ENCODE results near the gene PGAP1.

DNA sequence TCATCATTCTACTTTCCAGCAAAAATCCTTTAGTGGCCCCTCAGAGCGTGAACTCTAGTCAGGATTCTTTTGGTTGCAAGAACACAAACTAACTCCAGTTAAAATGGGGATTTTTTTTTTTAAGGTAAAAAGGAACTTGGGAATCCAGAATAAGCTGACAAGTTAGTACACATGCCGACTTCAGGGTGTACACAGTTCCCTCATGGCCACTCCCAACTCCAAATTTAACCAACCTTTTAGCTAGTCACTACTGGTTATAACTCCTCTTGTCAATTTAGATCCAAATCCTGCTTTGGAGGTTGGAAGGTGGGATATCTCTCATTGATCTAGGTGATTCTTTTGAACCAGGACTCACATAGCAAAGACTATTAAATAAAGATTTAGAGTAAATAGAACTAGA, 5.0 kb upstream of the PGAP1 start:
- TF ChIP-seq SP1 (IDR thresholded peaks at IDR 0.05; ENCODE audit: low read depth) (no peak), CTCF (IDR thresholded peaks at IDR 0.05 in 2 of 3, conservative IDR thresholded peaks at IDR 0.05 in 1 of 3; ENCODE audit: borderline replicate concordance in 1 of 3, insufficient read depth in 1 of 3, low read depth in 2 of 3, low read length in 2 of 3) (no peak), MAX (IDR thresholded peaks at IDR 0.05) (no peak), FOSL1 (IDR thresholded peaks at IDR 0.05; ENCODE audit: low read depth) (no peak), ZBTB33 (IDR thresholded peaks at IDR 0.05; ENCODE audit: extremely low read depth, insufficient replicate concordance, low read length) (no peak), EZH2 (IDR thresholded peaks at IDR 0.05) (no peak), REST (IDR thresholded peaks at IDR 0.05; ENCODE audit: low read depth) (no peak)
